Ascending aorta (tissue), 2 donors: ENCODE data around the gene SAP30L. TPM values are rescaled to one million over a fixed set of nuclear protein-coding genes. Genes with fewer than 3 reads are reported as not detected.

Experiments
- DNase-seq, 2 donors: peaks; one replicate each; pipeline ENCODE4 v3.0.0-alpha.2; 2019; ENCODE audit warnings: low spot score in 2 of 2
- H3K27ac ChIP-seq, 2 donors: fragments of 200-600 bp; sonication (generic); one replicate each; pipeline ENCODE4 v1.5.1; 2016 to 2017; ENCODE audit warnings: mild to moderate bottlenecking in 1 of 2
- H3K27me3 ChIP-seq: fragments of 200-600 bp; sonication (generic); one replicate; pipeline ENCODE4 v1.5.1; 2017
- H3K36me3 ChIP-seq, 2 donors: fragments of 200-600 bp; sonication (generic); one replicate each; pipeline ENCODE4 v1.5.1; 2016
- H3K4me1 ChIP-seq, 2 donors: fragments of 200-600 bp; sonication (generic); one replicate each; pipeline ENCODE4 v1.5.1; 2016 to 2017; ENCODE audit warnings: mild to moderate bottlenecking in 1 of 2
- H3K4me3 ChIP-seq, 2 donors: fragments of 200-600 bp; sonication (generic); one replicate each; pipeline ENCODE4 v1.5.1; 2016 to 2017; ENCODE audit warnings: mild to moderate bottlenecking in 1 of 2
- H3K9me3 ChIP-seq, 2 donors: fragments of 200-600 bp; sonication (generic); one replicate each; pipeline ENCODE4 v1.5.1; 2016
- CTCF ChIP-seq, 3 experiments: fragments of 200-600 bp in 2 of 3; fragments of 450-650 bp in 1 of 3; sonication (generic) in 2 of 3; IDR thresholded peaks; one replicate each; pipeline ENCODE4 v1.5.1; 2016 to 2019; ENCODE audit warnings: antibody characterized with exemption in 3 of 3, mild to moderate bottlenecking in 1 of 3, moderate library complexity in 1 of 3
- intact Hi-C: fragments of 100-400 bp; cut with DNase I; formaldehyde crosslinking; loops from one replicate; pipeline ENCODE4 v1.15.1; 2023
- total RNA-seq: library from RNA; depleted of rRNA; stranded (reverse); fragments of >200 nt; gene quantifications from one replicate; pipeline ENCODE4 v1.1.0, GENCODE V29; 2016

Gene SAP30L
- total RNA-seq, 1 donor from 2014 or later, result 36.5 TPM

DNA sequence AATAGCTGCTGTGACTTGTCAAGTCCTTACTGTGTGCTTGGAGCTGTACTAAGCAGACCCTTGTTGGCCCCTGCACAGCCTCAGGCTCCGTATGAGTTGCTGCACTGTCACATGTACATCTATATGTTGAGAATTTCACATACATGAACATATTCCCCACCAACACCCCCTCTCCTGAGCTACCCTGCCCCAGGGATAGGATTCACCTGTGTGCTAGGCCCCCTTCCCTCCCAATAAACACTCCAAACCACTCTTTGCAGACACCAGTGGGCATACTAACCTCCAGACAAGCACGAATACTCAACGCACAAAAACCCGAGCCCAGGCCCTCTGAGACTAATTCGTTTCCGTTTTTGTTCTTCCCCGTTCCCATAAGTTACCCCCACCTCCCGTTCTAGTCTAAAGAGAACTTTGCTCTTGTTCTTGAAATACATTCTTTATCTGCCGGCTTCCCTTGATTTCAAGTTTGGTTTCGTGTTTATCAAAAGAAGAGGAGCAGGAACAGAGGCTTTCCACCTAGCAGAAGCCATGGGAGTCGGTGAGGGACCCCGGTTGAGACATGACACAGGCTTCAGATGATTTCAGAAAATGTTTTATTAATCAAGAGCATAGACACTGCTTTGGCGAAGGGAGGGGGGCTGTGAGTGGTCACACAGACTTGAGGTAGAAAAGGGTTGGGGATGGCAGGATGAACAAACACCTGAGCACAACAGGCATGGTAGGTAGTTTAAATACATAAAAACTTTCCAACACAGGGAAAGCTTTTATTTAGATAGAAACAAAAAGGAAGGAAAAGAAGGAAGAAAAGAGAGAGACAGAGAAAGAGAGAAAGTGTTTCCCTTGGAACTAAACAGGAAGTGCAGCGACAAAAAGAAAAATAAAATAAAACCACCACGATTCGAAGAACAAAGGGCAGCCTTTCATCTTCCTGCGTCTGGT, 28.9 kb downstream of the SAP30L start:
- Histone ChIP-seq H3K36me3 (no peaks in the 10 kb centered on the region), H3K27ac (no peak overlapping the region), H3K4me3 (no peak overlapping the region), H3K9me3 (no peaks in the 10 kb centered on the region), H3K27me3 (peaks cover 76% of the 10 kb centered on the region), H3K4me1 (peaks cover 13 to 46% of the 10 kb centered on the region in 2 donors)
- no peak for TF ChIP-seq CTCF (IDR thresholded peaks at IDR 0.05)
- no peak for DNase-seq
- intact Hi-C loops, result loop anchor here (10.0 kb wide), 1 partner anchor 280 kb away; the partner anchor contains the start of gene LARP1

DNA sequence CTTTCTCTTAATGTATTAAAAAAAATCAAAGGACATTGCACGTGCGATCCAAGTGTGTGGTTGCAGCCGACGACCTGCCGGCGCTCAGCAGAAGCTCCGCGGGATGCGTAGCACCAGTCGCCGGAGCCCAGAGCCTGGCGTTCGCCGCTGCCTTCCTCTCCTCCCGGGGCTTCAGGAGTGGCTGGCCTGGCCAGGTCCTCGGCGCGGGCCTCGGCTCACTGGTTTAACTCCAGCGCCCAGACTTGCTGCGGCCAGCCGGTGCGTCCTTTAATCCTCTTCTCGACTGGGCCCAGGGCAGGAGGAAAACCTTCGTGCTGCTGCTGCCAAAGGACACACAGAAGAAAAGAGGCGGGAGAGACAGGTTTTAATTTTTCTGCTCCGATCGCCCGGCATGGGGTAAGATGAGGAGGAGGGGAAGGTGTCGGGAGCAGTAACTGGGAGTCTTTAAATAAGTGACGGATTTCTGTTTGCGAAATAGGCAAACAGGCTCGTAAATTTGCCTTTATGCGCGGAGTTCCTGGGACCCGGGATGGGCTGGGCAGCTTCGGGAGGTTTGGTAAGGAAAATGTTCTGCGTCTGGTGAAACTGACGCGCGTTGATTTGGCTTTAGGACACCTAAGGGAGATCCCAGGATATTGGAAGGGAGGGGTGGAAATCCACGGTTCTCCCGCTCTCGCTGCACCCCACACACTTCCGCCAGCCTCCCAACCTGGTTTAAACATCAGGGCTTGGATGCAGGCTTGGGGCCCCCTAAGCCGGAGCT, 30.0 kb downstream of the SAP30L start:
- no peak for DNase-seq
- Histone ChIP-seq H3K36me3 (no peaks in the 10 kb centered on the region), H3K4me3 (no peak overlapping the region), H3K4me1 (peaks cover 13 to 46% of the 10 kb centered on the region in 2 donors), H3K27ac (no peak overlapping the region), H3K27me3 (peaks cover 87% of the 10 kb centered on the region), H3K9me3 (no peaks in the 10 kb centered on the region)
- intact Hi-C loops, result loop anchor here (10.0 kb wide), 1 partner anchor 279 kb away; the partner anchor contains the start of gene LARP1
- TF ChIP-seq CTCF (IDR thresholded peaks at IDR 0.05), result no peak

GRCh38 chr5:154476354-154477205, 30.8 kb downstream of the SAP30L start:
- intact Hi-C loops, result loop anchor here (10.0 kb wide), 1 partner anchor 278 kb away; the partner anchor contains the start of gene LARP1
- H3K4me3 ChIP-seq, result peak overlapping the region in 1 of 2 donors; percentile 63
- no peaks in the 10 kb centered on the region for H3K36me3 ChIP-seq
- DNase-seq, result no peak
- H3K27ac ChIP-seq, result no peak overlapping the region
- TF ChIP-seq CTCF (IDR thresholded peaks at IDR 0.05), result no peak
- no peaks in the 10 kb centered on the region for H3K9me3 ChIP-seq
- H3K4me1 ChIP-seq, result peaks cover 13 to 46% of the 10 kb centered on the region in 2 donors
- peaks cover 91% of the 10 kb centered on the region for H3K27me3 ChIP-seq

- no peak for TF ChIP-seq CTCF (IDR thresholded peaks at IDR 0.05)
- Histone ChIP-seq H3K36me3 (no peaks in the 10 kb centered on the region), H3K9me3 (no peaks in the 10 kb centered on the region), H3K27me3 (peaks cover 92% of the 10 kb centered on the region), H3K4me1 (peaks cover 13 to 46% of the 10 kb centered on the region in 2 donors), H3K27ac (no peak overlapping the region), H3K4me3 (peak overlapping the region; percentile 38 to 63)
- intact Hi-C loops, result loop anchor here (10.0 kb wide), 1 partner anchor 277 kb away; the partner anchor contains the start of gene LARP1
- DNase-seq, result no peak
Observed at GRCh38 chr5:154477382-154478223, 31.8 kb downstream of the SAP30L start.
